IgD-negative memory B cell (primary cell): ENCODE measurements around the gene GGT7. TPM values are rescaled to one million over a fixed set of nuclear protein-coding genes. Genes with fewer than 3 reads are reported as not detected.
"Not testable (repeated sequence)": the region's sequence is repeated elsewhere in the genome, so short reads cannot be mapped to it uniquely, and the experiment has no call there.

Experiments
- H3K27ac Mint-ChIP-seq, 3 donors: one replicate each; pipeline ENCODE4 v1.8.0; 2020 to 2022; ENCODE audit warnings: mild to moderate bottlenecking in 3 of 3, mixed read lengths in 3 of 3, moderate library complexity in 1 of 3
- H3K27me3 Mint-ChIP-seq: one replicate; pipeline ENCODE4 v1.8.0; 2021; ENCODE audit warnings: mixed read lengths
- H3K36me3 Mint-ChIP-seq: one replicate; pipeline ENCODE4 v1.8.0; 2020; ENCODE audit warnings: mild to moderate bottlenecking, mixed read lengths
- H3K4me1 Mint-ChIP-seq, 3 donors: one replicate each; pipeline ENCODE4 v1.8.0; 2020 to 2022; ENCODE audit warnings: mixed read lengths in 3 of 3, mild to moderate bottlenecking in 1 of 3
- H3K4me3 Mint-ChIP-seq, 4 donors: one replicate each; pipeline ENCODE4 v1.8.0; 2020 to 2022; ENCODE audit warnings: mild to moderate bottlenecking in 4 of 4, mixed read lengths in 4 of 4, moderate library complexity in 3 of 4
- H3K9me3 Mint-ChIP-seq, 3 donors: one replicate each; pipeline ENCODE4 v1.8.0; 2020 to 2021; ENCODE audit warnings: mixed read lengths in 3 of 3, mild to moderate bottlenecking in 1 of 3
- polyA plus RNA-seq: library from polyadenylated mRNA; unstranded; fragments of 300-500 nt; fragmentation: Illumina TruSeq; gene quantifications from one replicate; pipeline ENCODE4 v1.2.3, GENCODE V29; 2021

Gene GGT7, protein sequence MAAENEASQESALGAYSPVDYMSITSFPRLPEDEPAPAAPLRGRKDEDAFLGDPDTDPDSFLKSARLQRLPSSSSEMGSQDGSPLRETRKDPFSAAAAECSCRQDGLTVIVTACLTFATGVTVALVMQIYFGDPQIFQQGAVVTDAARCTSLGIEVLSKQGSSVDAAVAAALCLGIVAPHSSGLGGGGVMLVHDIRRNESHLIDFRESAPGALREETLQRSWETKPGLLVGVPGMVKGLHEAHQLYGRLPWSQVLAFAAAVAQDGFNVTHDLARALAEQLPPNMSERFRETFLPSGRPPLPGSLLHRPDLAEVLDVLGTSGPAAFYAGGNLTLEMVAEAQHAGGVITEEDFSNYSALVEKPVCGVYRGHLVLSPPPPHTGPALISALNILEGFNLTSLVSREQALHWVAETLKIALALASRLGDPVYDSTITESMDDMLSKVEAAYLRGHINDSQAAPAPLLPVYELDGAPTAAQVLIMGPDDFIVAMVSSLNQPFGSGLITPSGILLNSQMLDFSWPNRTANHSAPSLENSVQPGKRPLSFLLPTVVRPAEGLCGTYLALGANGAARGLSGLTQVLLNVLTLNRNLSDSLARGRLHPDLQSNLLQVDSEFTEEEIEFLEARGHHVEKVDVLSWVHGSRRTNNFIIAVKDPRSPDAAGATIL
- 1.1 TPM for polyA plus RNA-seq

DNA sequence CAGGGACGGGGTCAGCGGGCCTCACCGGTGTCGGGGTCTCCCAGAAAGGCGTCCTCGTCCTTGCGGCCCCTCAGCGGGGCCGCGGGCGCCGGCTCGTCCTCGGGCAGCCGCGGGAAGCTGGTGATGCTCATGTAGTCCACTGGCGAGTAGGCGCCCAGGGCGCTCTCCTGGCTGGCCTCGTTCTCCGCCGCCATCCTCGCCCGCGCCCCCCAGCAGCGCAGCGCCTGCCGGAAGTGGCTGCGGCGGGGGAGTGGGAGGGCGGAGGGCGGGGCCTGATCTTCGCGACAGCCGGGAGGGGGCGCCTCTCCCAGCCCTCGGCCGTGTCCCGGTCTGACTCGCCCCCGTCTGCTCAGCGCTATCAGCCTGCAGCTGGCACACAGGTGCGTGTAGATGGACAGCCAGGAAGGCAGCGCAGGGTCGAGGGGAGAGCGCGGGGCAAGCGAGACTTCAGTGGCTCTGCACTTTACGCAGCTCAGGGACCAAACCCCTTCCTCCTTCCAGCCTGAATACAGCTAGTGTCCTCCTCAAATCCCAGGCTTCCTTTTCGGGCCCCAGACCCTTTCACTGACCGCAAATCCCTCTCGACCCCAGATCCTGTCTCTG is at the start of gene GGT7:
Gene GGT7 (minus strand): TSS at position 235 of the 603 bp plus-strand sequence. CDS start 41 bp downstream, at position 194.
- H3K27me3 Mint-ChIP-seq = peaks cover 4% of the 10 kb centered on the region

GRCh38 chr20:34921436-34921835 is 48.8 kb upstream of the GGT7 start:
- H3K27me3 Mint-ChIP-seq = no peaks in the 10 kb centered on the region
- H3K4me1 Mint-ChIP-seq = peaks cover 0 to 3% (median 0%) of the 10 kb centered on the region in 3 donors
- H3K4me3 Mint-ChIP-seq = no peak overlapping the region
- peaks cover 5% of the 10 kb centered on the region for H3K36me3 Mint-ChIP-seq
- H3K9me3 Mint-ChIP-seq = peaks cover 0 to 3% (median 0%) of the 10 kb centered on the region in 3 donors
- H3K27ac Mint-ChIP-seq = no peak overlapping the region

More for the DNA sequence above, at the start of gene GGT7:
- no peaks in the 10 kb centered on the region for H3K36me3 Mint-ChIP-seq
- H3K4me3 Mint-ChIP-seq = peak within 1 kb of the TSS; percentile 79 to 90 (median 86)
- H3K27ac Mint-ChIP-seq = peak within 1 kb of the TSS in 2 of 3 donors; percentile 73 to 78
- no peaks in the 10 kb centered on the region for H3K9me3 Mint-ChIP-seq
- H3K4me1 Mint-ChIP-seq = peaks cover 13 to 41% (median 37%) of the 10 kb centered on the region in 3 donors

DNA sequence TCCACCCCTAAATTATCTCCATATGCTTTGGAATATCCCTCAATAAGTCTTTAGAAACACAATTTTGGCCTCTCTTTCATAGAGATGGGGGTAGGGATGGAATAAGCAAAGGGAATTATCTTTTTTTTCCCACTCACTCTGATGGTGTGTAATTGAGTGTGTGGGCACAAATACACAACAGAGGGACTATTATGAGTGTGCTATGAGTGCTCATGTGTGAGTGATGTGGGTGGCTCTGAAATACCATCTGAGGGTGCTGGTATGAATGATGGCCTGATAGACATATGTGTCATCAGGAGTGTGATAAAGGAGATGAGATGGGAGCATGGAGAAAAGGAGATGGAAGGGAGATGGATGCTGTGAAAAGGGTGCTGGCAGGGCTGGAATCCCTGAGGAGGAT is 47.4 kb upstream of the GGT7 start:
- Mint-ChIP-seq H3K9me3 (peaks cover 0 to 3% (median 0%) of the 10 kb centered on the region in 3 donors), H3K4me3 (no peak overlapping the region), H3K27ac (no peak overlapping the region), H3K27me3 (no peaks in the 10 kb centered on the region), H3K4me1 (peaks cover 0 to 3% (median 0%) of the 10 kb centered on the region in 3 donors), H3K36me3 (peaks cover 3% of the 10 kb centered on the region)

DNA sequence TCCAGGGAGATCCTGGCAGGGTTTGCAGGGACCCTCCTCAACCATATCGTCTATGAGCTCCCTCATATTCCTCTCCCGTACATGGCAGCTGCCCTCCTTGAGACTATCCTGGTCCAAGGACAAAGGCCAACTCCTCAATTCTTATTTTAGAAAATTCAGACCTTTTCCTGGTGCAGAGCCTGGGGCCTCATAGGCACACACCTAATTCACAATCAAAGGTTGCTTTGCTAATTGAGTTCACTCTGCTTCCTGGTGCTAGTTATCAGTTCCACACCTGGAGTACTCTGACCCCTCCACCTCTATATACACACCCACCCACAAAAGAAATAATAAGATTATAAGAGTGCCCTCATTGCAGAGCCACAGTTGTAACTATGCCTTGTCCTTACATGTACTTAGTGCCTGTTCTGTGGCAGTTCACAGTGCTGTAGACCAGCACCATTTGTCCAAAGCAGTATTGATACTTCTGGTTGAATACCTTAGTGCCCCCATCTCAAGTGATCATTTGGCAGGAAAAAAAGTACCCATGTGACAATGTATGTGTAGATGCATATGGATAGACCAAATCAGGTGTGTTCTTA is 44.2 kb upstream of the GGT7 start:
- peak overlapping the region in 1 of 3 donors; percentile 17 for H3K27ac Mint-ChIP-seq
- peaks cover 0 to 3% (median 0%) of the 10 kb centered on the region in 3 donors for H3K4me1 Mint-ChIP-seq
- no peaks in the 10 kb centered on the region for H3K27me3 Mint-ChIP-seq
- H3K4me3 Mint-ChIP-seq = no peak overlapping the region
- peaks cover 0 to 3% (median 0%) of the 10 kb centered on the region in 3 donors for H3K9me3 Mint-ChIP-seq
- peaks cover 3% of the 10 kb centered on the region for H3K36me3 Mint-ChIP-seq

- H3K27me3 Mint-ChIP-seq = no peaks in the 10 kb centered on the region
- H3K27ac Mint-ChIP-seq = no peak overlapping the region
- no peak overlapping the region for H3K4me3 Mint-ChIP-seq
- H3K9me3 Mint-ChIP-seq = peaks cover 0 to 3% (median 0%) of the 10 kb centered on the region in 3 donors
- peaks cover 3% of the 10 kb centered on the region for H3K36me3 Mint-ChIP-seq
- H3K4me1 Mint-ChIP-seq = peaks cover 0 to 3% (median 0%) of the 10 kb centered on the region in 3 donors
Measured at GRCh38 chr20:34915749-34916455, 43.2 kb upstream of the GGT7 start.

DNA sequence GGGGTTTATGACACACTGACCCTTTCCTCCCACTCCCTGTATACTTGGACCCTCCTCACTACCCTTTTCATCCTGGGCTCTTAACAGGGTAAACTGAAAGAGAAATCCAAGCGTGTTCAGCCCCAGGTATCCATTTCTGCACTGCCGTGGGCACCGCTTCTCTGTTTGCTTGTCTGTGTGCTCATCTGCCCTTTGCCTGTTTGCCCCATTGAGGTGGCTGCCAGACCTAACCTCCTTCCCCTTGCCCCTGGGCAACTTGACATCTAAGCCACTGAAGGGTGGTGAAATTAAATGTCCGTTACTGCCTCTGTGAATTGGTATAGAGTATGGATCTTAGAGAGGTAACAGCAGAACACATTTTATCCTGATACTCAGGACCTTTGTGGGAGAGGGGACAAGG is 42.5 kb upstream of the GGT7 start:
- Mint-ChIP-seq H3K27ac (no peak overlapping the region), H3K27me3 (no peaks in the 10 kb centered on the region), H3K4me3 (no peak overlapping the region), H3K9me3 (peaks cover 0 to 2% (median 0%) of the 10 kb centered on the region in 3 donors), H3K36me3 (no peaks in the 10 kb centered on the region), H3K4me1 (peaks cover 0 to 3% (median 0%) of the 10 kb centered on the region in 3 donors)

- Mint-ChIP-seq H3K27me3 (no peaks in the 10 kb centered on the region), H3K4me1 (no peaks in the 10 kb centered on the region), H3K4me3 (no peak overlapping the region), H3K36me3 (no peaks in the 10 kb centered on the region), H3K27ac (no peak overlapping the region), H3K9me3 (no peaks in the 10 kb centered on the region)
Measured at GRCh38 chr20:34907616-34908469, 35.2 kb upstream of the GGT7 start.

GRCh38 chr20:34904202-34904621 is 31.6 kb upstream of the GGT7 start:
- Mint-ChIP-seq H3K27ac (no peak overlapping the region), H3K36me3 (peaks cover 3% of the 10 kb centered on the region), H3K4me1 (no peaks in the 10 kb centered on the region), H3K9me3 (no peaks in the 10 kb centered on the region), H3K27me3 (no peaks in the 10 kb centered on the region), H3K4me3 (no peak overlapping the region)

DNA sequence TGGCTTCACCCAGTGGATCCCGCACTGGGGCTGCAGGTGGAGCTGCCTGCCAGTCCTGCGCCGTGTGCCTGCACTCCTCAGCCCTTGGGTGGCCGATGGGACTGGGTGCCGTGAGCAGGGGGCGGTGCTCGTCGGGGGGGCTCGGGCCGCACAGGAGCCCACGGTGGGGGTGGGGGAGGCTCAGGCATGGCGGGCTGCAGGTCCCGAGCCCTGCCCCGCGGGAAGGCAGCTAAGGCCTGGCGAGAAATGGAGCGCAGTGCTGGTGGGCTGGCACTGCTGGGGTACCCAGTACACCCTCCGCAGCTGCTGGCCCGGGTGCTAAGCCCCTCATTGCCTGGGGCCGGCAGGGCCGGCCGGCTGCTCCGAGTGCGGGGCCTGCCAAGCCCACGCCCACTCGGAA is 26.1 kb upstream of the GGT7 start:
- not testable (repeated sequence) for H3K36me3 Mint-ChIP-seq, H3K9me3 Mint-ChIP-seq, H3K4me1 Mint-ChIP-seq, H3K4me3 Mint-ChIP-seq, H3K27me3 Mint-ChIP-seq, H3K27ac Mint-ChIP-seq

GRCh38 chr20:34898129-34898528 is 25.5 kb upstream of the GGT7 start:
- H3K36me3 Mint-ChIP-seq, H3K27ac Mint-ChIP-seq, H3K4me3 Mint-ChIP-seq, H3K9me3 Mint-ChIP-seq, H3K4me1 Mint-ChIP-seq, H3K27me3 Mint-ChIP-seq: not testable (repeated sequence)

DNA sequence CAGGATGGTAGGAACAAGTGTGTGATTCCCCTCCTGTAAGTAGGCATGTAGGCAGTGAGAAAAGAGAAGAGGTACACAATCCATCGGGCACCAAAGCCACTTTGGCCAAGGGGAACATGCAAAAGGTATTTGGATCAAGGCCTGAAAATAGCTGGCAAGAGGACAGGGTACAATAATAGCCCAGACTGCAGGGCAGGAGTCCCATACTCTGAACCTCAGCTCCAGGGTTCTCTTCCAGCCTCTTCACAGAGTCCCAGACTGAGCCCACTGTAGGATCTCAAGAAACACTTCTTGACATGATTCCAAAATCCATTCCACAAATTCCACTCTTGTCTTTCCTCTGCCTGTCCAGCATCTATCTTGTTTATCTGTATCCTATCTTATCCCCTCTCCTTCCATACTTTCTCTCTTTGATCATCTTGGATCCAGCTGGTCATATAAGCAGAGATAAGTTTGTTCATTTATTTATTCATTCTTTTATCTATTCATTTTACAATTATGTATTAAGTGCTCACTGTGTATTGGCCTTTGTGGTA is 23.5 kb upstream of the GGT7 start:
- no peak overlapping the region for H3K27ac Mint-ChIP-seq
- H3K4me1 Mint-ChIP-seq = peaks cover 0 to 2% (median under 1%) of the 10 kb centered on the region in 3 donors
- no peaks in the 10 kb centered on the region for H3K9me3 Mint-ChIP-seq
- no peak overlapping the region for H3K4me3 Mint-ChIP-seq
- H3K27me3 Mint-ChIP-seq = no peaks in the 10 kb centered on the region
- peaks cover 1% of the 10 kb centered on the region for H3K36me3 Mint-ChIP-seq

- H3K9me3 Mint-ChIP-seq = no peaks in the 10 kb centered on the region
- no peaks in the 10 kb centered on the region for H3K27me3 Mint-ChIP-seq
- H3K36me3 Mint-ChIP-seq = peaks cover 4% of the 10 kb centered on the region
- no peak overlapping the region for H3K4me3 Mint-ChIP-seq
- H3K27ac Mint-ChIP-seq = no peak overlapping the region
- peaks cover 0 to 4% (median 2%) of the 10 kb centered on the region in 3 donors for H3K4me1 Mint-ChIP-seq
Measured at GRCh38 chr20:34895465-34895864, 22.8 kb upstream of the GGT7 start.

DNA sequence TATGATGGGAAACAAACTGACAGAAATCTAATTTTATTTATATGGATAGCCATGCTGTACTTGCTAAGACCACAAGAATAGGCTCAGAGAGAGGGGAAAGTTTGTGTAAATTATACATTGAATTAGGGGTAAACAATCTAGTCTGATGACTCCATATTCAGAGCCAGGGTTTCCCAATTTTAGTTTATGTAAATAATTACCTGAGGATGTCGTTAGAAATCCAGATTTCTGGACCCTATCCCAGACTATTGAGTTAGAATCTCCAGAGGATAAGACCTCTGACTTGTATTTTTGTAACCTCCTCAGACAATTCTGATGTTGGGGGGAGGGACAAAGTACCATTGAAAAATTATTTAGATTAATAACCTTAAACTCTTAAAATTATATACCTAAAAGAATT is 22.1 kb upstream of the GGT7 start:
- Mint-ChIP-seq H3K4me1 (peaks cover 0 to 4% (median 2%) of the 10 kb centered on the region in 3 donors), H3K27me3 (peaks cover 1% of the 10 kb centered on the region), H3K36me3 (peaks cover 5% of the 10 kb centered on the region), H3K4me3 (no peak overlapping the region), H3K27ac (no peak overlapping the region), H3K9me3 (no peaks in the 10 kb centered on the region)
